ENCODE results near the gene DHRSX. TPM values are rescaled to one million over a fixed set of nuclear protein-coding genes. Genes with fewer than 3 reads are reported as not detected.

DHRSX gene
- total and polyA plus RNA-seq, 9 donors, result 12.2 to 25.9 (median 20.4) TPM

DNA sequence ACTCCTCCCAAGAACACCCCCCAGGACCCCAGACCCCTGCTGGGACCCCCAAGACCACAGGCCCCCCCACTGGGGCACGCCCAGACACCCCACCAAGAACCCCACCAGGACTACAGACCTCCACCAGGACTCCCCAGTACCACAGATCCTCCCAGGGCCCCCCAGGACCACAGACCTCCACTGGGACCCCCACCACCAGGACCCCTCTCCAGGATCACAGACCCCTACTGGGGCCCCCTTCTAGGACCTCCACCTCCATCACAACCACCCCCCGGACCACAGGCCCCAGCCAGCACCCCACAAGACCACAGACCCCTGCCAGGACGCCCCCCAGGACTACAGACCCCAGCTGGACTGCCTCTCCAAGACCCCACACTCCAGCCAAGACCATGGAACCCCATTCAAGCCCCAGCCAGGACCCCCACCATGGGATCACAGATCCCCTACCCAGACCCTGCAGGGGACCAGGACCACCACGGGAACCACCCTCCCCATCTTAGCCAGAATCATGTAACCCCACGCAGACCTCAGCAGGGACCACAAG is 855 bp upstream of the DHRSX start:
- Histone ChIP-seq H3K27me3 (no peaks in the 10 kb centered on the region), H3K4me1 (ENCODE audit: insufficient read depth) (peaks cover 5% of the 10 kb centered on the region), H3K36me3 (no peaks in the 10 kb centered on the region), H3K4me3 (no peak overlapping the region), H3K27ac (no peak overlapping the region), H3K9me3 (no peaks in the 10 kb centered on the region)
- peak in 1 of 5 donors; percentile 29 for DNase-seq
- 89 to 96% (median 95%) methylated on average over 4 to 5 of the region's 5 CpGs for WGBS, 3 donors
- TF ChIP-seq, protein P1, sequence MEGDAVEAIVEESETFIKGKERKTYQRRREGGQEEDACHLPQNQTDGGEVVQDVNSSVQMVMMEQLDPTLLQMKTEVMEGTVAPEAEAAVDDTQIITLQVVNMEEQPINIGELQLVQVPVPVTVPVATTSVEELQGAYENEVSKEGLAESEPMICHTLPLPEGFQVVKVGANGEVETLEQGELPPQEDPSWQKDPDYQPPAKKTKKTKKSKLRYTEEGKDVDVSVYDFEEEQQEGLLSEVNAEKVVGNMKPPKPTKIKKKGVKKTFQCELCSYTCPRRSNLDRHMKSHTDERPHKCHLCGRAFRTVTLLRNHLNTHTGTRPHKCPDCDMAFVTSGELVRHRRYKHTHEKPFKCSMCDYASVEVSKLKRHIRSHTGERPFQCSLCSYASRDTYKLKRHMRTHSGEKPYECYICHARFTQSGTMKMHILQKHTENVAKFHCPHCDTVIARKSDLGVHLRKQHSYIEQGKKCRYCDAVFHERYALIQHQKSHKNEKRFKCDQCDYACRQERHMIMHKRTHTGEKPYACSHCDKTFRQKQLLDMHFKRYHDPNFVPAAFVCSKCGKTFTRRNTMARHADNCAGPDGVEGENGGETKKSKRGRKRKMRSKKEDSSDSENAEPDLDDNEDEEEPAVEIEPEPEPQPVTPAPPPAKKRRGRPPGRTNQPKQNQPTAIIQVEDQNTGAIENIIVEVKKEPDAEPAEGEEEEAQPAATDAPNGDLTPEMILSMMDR (IDR thresholded peaks at IDR 0.05), result no peak
- TF ChIP-seq POLR2A (IDR thresholded peaks at IDR 0.05), result no peak
- no peak for TF ChIP-seq EP300 (IDR thresholded peaks at IDR 0.05)
- intact Hi-C loops (cut with DNase I), result no loop called here

DNA sequence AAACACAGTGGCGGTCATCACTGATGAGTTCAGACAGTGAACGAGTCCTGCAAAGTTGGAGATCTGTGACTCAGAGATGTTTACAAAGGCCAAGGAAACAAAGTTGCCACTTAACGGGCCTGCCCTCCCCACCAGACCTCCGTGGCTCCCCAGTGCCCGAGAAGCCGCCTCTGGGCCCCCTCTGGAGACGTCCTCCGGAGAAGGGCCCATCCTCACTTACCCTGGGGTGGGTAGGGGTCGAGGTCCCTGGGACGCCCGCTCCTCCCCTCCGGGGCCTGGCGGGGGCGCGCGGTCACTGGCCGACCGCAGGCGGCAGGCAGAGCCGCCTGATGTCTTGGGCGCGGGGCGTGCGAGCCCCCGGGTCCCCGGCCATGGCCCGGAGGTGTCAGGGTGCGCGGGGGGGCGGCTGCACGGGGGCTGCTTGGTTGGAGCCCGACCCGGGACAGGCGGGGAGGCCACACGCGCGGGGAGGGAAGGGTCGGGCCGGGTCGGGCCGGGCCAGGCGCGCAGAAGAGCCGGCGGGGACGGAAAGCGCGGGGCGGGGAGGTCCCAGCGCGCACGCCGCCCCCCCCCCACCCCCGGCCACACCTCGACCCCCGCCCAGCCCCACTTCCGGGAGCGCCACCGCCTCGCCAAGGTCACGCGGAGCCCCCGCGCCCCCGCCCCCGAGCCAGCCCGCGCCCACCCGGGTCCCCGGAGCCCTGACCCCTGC is 529 bp downstream of the DHRSX start:
- no peaks in the 10 kb centered on the region for H3K9me3 ChIP-seq
- peak overlapping the region; percentile 88 to 97 for H3K27ac ChIP-seq
- intact Hi-C loops (cut with DNase I), result no loop called here
- peaks cover 5% of the 10 kb centered on the region for H3K4me1 ChIP-seq (ENCODE audit: insufficient read depth)
- H3K4me3 ChIP-seq, result peak overlapping the region; percentile 72
- TF ChIP-seq POLR2A (IDR thresholded peaks at IDR 0.05), result no peak
- TF ChIP-seq EP300 (IDR thresholded peaks at IDR 0.05), result no peak
- TF ChIP-seq, protein P1 (IDR thresholded peaks at IDR 0.05), result no peak
- H3K27me3 ChIP-seq, result no peaks in the 10 kb centered on the region
- 1 to 5% (median 2%) methylated on average over 20 to 70 of the region's 70 CpGs for WGBS, 3 donors
- H3K36me3 ChIP-seq, result no peaks in the 10 kb centered on the region
- DNase-seq, result peak; percentile 38 to 66 (median 60)

DNA sequence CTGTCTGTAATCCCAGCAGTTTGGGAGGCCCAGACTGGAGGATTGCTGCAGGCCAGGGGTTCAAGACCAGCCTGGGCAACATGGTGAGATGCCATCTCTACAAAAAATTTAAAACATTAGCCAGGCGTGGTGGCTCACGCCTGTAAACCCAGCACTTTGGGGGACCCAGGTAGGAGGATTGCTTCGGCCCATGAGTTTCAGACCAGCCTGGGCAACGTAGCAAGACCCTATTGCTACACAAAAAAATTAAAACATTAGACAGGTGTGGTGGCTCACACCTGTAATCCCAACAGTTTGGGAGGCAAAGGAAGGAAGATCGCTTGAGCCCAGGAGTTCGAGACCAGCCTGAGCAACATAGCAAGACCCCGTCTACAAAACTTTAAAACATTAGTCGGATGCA is 1.3 kb downstream of the DHRSX start:
- DNase-seq, result no peak

DNA sequence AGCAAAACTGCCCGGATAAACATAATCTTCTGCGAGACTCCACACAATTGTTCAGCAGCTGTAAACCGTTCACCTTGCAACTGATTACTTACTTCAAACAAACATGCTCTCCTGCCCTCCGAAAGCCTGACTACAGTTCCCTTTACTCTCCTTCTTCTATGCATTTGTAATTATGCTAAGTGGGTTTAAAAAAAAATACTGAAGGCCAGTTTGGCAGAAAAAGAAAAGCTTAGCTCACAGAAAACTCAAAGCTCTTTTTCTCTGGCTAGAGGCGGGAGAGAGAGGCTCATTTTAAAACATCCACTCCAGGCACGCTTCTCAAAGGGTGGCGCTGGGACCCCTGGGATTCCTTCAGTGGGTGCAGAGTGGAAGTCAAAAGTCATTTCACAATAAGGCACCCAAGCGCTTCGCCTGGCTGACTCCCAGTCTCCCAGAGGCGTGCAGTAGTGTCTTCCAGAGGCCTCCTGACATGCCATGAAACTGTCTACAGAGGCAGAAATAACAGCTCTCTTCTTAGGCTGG is 1.9 kb downstream of the DHRSX start:
- intact Hi-C loops (cut with DNase I), result no loop called here
- TF ChIP-seq POLR2A (IDR thresholded peaks at IDR 0.05), result no peak
- no peak for TF ChIP-seq EP300 (IDR thresholded peaks at IDR 0.05)
- TF ChIP-seq, protein P1 (IDR thresholded peaks at IDR 0.05), result no peak
- H3K36me3 ChIP-seq, result no peaks in the 10 kb centered on the region
- H3K4me3 ChIP-seq, result peak overlapping the region; percentile 3
- H3K4me1 ChIP-seq (ENCODE audit: insufficient read depth), result peaks cover 5% of the 10 kb centered on the region
- 8 to 16% (median 10%) methylated on average over 10 of the region's 10 CpGs for WGBS, 3 donors
- peak in 2 of 5 donors; percentile 36 to 45 for DNase-seq
- no peaks in the 10 kb centered on the region for H3K27me3 ChIP-seq
- no peaks in the 10 kb centered on the region for H3K9me3 ChIP-seq
- peak overlapping the region; percentile 31 to 88 for H3K27ac ChIP-seq

More for the DNA sequence above, 1.3 kb downstream of the DHRSX start:
- no peaks in the 10 kb centered on the region for H3K9me3 ChIP-seq
- H3K27ac ChIP-seq, result peak overlapping the region; percentile 88 to 97
- H3K27me3 ChIP-seq, result no peaks in the 10 kb centered on the region
- H3K36me3 ChIP-seq, result no peaks in the 10 kb centered on the region
- H3K4me1 ChIP-seq (ENCODE audit: insufficient read depth), result peaks cover 5% of the 10 kb centered on the region
- intact Hi-C loops (cut with DNase I), result no loop called here
- 66 to 81% (median 78%) methylated on average over 8 of the region's 8 CpGs for WGBS, 3 donors
- peak overlapping the region; percentile 72 for H3K4me3 ChIP-seq
- TF ChIP-seq, protein P1 (IDR thresholded peaks at IDR 0.05), result no peak
- no peak for TF ChIP-seq POLR2A (IDR thresholded peaks at IDR 0.05)
- no peak for TF ChIP-seq EP300 (IDR thresholded peaks at IDR 0.05)
